Uterus (tissue), 4 donors: Measurements from ENCODE around the gene POLK. TPM values are rescaled to one million over a fixed set of nuclear protein-coding genes. Genes with fewer than 3 reads are reported as not detected.
"Not testable (repeated sequence)": the region's sequence is repeated elsewhere in the genome, so short reads cannot be mapped to it uniquely, and the experiment has no call there.

Experiments
- DNase-seq, 2 donors: peaks; one replicate each; pipeline ENCODE4 v3.0.0-alpha.2; 2019 to 2020
- H3K27ac ChIP-seq, 2 donors: fragments of 200-600 bp; sonication (generic); 1 replicate in 1 of 2; 2 replicates in 1 of 2; pipeline ENCODE4 v1.5.1; 2016 to 2018
- H3K27me3 ChIP-seq, 2 donors: fragments of 200-600 bp; sonication (generic); one replicate each; pipeline ENCODE4 v1.5.1; 2018 to 2019; ENCODE audit warnings: control low read depth in 1 of 2
- H3K36me3 ChIP-seq, 2 donors: fragments of 200-600 bp; sonication (generic); one replicate each; pipeline ENCODE4 v1.5.1; 2019; ENCODE audit warnings: control low read depth in 1 of 2
- H3K4me1 ChIP-seq, 2 donors: fragments of 200-600 bp; sonication (generic); one replicate each; pipeline ENCODE4 v1.5.1; 2018 to 2019; ENCODE audit warnings: control low read depth in 1 of 2
- H3K4me3 ChIP-seq, 2 donors: fragments of 200-600 bp; sonication (generic); 1 replicate in 1 of 2; 2 replicates in 1 of 2; pipeline ENCODE4 v1.5.1; 2018 to 2019; ENCODE audit warnings: mild to moderate bottlenecking in 1 of 2
- H3K9me3 ChIP-seq, 2 donors: fragments of 200-600 bp; sonication (generic); one replicate each; pipeline ENCODE4 v1.5.1; 2019; ENCODE audit warnings: control low read depth in 1 of 2
- POLR2A ChIP-seq, 2 donors: fragments of 450-650 bp; IDR thresholded peaks; one replicate each; pipeline ENCODE4 v1.6.1; 2016; ENCODE audit warnings: antibody characterized with exemption in 2 of 2, mild to moderate bottlenecking in 1 of 2, moderate library complexity in 1 of 2
- intact Hi-C: fragments of 100-400 bp; cut with DNase I; formaldehyde crosslinking; loops from one replicate; pipeline ENCODE4 v1.15.1; 2023; ENCODE audit warnings: low total_unique reads
- total RNA-seq, 4 donors: library from RNA; depleted of rRNA in 3 of 4; stranded (reverse); fragments of >200 nt in 3 of 4; gene quantifications; one replicate each; pipeline versions ENCODE4 v1.1.0 to v1.2.4, GENCODE V29; 2014 to 2023
- TF ChIP-seq, protein P1 (sequence below), 4 experiments: fragments of 200-600 bp in 2 of 4; fragments of 450-650 bp in 2 of 4; sonication (generic) in 2 of 4; IDR thresholded peaks; one replicate each; pipeline ENCODE4 v1.5.1; 2016 to 2019; ENCODE audit warnings: antibody characterized with exemption in 4 of 4, mild to moderate bottlenecking in 2 of 4, moderate library complexity in 1 of 4
- donor health status: DM: yes; HTN: yes; CAD: no.

Gene POLK
- total RNA-seq, 4 donors from 2014 or later, result 27.9 to 81.6 (median 58.2) TPM

DNA sequence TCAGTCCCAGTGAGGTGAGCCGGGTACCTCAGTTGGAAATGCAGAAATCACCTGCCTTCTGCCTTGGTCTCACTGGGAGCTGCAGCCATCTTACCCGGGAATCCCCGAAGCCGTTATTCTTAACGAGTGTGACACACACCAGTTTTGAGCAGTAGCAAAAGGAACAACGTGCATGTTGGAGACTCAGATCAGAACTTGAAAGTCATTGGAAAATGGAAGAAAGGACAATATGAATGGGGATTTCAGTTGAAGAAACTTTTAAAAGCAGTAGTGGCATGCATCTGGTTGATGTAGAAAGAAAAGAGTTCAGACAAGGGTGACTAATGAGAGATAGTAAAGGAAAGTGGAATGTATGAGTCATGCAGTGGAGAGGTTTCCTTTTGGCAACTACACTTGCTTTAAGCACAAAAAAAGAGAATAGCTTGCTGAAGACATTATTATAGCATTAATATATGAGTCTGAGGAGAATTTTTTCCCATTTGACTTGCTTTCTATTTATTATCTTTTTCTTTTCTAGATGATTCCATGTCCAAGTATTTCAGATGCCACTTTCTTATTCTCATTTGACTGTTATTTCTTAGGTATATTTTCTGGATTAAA, 55.1 kb downstream of the POLK start:
- peaks cover 0 to 8% of the 10 kb centered on the region in 2 donors for H3K4me1 ChIP-seq
- peaks cover 0 to 7% of the 10 kb centered on the region in 2 donors for H3K9me3 ChIP-seq
- H3K36me3 ChIP-seq, result no peaks in the 10 kb centered on the region
- peak overlapping the region; percentile 70 to 72 for H3K27ac ChIP-seq
- DNase-seq, result no peak
- no peaks in the 10 kb centered on the region for H3K27me3 ChIP-seq
- intact Hi-C loops, result no loop called here
- H3K4me3 ChIP-seq, result no peak overlapping the region
- no peak for TF ChIP-seq POLR2A (IDR thresholded peaks at IDR 0.05)
- TF ChIP-seq, protein P1, sequence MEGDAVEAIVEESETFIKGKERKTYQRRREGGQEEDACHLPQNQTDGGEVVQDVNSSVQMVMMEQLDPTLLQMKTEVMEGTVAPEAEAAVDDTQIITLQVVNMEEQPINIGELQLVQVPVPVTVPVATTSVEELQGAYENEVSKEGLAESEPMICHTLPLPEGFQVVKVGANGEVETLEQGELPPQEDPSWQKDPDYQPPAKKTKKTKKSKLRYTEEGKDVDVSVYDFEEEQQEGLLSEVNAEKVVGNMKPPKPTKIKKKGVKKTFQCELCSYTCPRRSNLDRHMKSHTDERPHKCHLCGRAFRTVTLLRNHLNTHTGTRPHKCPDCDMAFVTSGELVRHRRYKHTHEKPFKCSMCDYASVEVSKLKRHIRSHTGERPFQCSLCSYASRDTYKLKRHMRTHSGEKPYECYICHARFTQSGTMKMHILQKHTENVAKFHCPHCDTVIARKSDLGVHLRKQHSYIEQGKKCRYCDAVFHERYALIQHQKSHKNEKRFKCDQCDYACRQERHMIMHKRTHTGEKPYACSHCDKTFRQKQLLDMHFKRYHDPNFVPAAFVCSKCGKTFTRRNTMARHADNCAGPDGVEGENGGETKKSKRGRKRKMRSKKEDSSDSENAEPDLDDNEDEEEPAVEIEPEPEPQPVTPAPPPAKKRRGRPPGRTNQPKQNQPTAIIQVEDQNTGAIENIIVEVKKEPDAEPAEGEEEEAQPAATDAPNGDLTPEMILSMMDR (IDR thresholded peaks at IDR 0.05), result no peak

DNA sequence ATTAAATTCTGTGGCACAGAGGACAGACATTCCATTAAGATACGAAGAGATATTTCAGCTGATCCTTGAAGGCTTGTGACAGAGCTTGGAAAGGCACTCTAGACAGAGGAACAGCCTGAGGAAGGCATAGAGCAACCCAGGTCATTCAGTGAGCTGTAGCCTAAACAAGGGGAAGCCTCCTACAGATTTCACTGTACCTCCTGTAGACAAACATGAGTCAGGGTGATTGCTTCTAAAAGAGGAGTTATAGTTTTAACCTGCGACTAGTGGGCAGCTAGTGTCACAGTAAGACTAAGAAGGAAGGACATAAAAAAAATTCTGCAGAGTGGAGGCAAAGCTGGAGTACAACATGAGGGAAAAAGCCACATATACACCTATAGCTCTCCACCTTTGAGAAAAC, 56.0 kb downstream of the POLK start:
- DNase-seq, result no peak
- peaks cover 0 to 7% of the 10 kb centered on the region in 2 donors for H3K9me3 ChIP-seq
- no peaks in the 10 kb centered on the region for H3K27me3 ChIP-seq
- no peaks in the 10 kb centered on the region for H3K36me3 ChIP-seq
- TF ChIP-seq, protein P1 (IDR thresholded peaks at IDR 0.05), result no peak
- TF ChIP-seq POLR2A (IDR thresholded peaks at IDR 0.05), result no peak
- peaks cover 0 to 8% of the 10 kb centered on the region in 2 donors for H3K4me1 ChIP-seq
- intact Hi-C loops, result no loop called here
- no peak overlapping the region for H3K4me3 ChIP-seq
- peak overlapping the region; percentile 16 to 72 for H3K27ac ChIP-seq

DNA sequence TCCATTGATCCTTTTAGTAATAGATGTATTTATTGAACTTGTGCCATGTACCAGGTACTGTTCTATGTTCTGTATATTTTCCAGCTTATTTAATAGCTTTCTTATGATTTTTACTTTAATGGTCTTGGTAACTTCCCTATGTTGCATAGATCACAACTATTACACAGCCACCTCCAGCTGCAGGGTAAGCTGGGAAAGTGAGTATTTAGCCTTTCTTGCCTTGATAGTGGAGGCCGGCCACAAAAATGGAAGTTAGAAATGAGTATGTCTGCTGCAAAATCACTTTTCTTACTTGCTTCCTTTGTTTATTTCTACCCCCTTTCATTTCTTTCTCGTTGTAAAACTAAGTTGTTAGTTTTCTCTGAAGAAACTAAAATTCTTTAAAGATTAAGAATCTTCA, 56.5 kb downstream of the POLK start:
- Histone ChIP-seq H3K27ac (peak overlapping the region in 1 of 2 donors; percentile 72), H3K27me3 (no peaks in the 10 kb centered on the region), H3K4me1 (peaks cover 0 to 8% of the 10 kb centered on the region in 2 donors), H3K36me3 (no peaks in the 10 kb centered on the region), H3K4me3 (no peak overlapping the region), H3K9me3 (peaks cover 0 to 6% of the 10 kb centered on the region in 2 donors)
- TF ChIP-seq, protein P1 (IDR thresholded peaks at IDR 0.05), result no peak
- TF ChIP-seq POLR2A (IDR thresholded peaks at IDR 0.05), result no peak
- DNase-seq, result no peak
- intact Hi-C loops, result no loop called here

DNA sequence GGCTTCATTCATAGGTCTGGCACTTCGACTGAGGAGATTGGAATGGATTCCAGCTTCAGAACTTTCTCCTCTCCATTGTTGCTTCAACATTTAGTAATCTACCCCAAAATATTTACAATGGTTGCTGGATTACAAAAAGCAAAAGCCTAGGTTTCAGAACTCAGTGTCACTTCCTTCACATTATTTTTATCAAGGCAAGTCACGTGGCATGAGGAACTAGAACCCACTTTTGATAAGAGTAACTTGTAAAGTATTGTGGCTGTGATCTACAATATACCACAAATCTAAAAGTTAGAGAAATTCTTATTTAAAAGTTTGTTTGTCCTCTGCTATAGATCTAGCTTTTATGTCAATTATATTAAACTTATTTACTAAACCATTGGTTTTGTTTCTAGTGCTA, 59.9 kb downstream of the POLK start:
- H3K27me3 ChIP-seq, result no peaks in the 10 kb centered on the region
- no peaks in the 10 kb centered on the region for H3K36me3 ChIP-seq
- no peak for DNase-seq
- TF ChIP-seq, protein P1 (IDR thresholded peaks at IDR 0.05), result no peak
- no peak for TF ChIP-seq POLR2A (IDR thresholded peaks at IDR 0.05)
- no peaks in the 10 kb centered on the region for H3K9me3 ChIP-seq
- H3K4me3 ChIP-seq, result no peak overlapping the region
- H3K27ac ChIP-seq, result no peak overlapping the region
- H3K4me1 ChIP-seq, result peaks cover 0 to 6% of the 10 kb centered on the region in 2 donors
- intact Hi-C loops, result no loop called here

DNA sequence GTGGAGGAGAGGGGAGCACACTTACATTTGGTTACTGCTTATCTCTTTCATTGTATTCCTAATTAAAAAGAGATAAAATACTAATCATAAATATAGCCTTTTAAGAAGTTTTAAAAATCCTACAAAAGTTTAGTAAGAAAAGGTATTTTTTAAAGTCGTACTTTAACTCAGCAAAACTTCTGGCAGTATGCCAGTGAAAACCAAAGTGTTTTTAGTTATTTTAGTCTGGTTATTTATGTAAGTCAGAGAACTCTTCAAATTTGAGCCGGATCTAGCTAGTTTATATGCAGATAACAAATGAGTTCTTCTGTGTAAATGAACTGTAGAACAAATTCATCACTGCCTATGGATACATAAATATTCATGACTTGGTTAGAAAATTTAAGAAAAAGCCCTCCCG, 63.1 kb downstream of the POLK start:
- Histone ChIP-seq H3K9me3 (no peaks in the 10 kb centered on the region), H3K27ac (peak overlapping the region in 1 of 2 donors; percentile 4), H3K27me3 (no peaks in the 10 kb centered on the region), H3K36me3 (no peaks in the 10 kb centered on the region), H3K4me1 (no peaks in the 10 kb centered on the region), H3K4me3 (no peak overlapping the region)
- TF ChIP-seq, protein P1 (IDR thresholded peaks at IDR 0.05), result no peak
- TF ChIP-seq POLR2A (IDR thresholded peaks at IDR 0.05), result no peak
- no peak for DNase-seq
- intact Hi-C loops, result no loop called here

DNA sequence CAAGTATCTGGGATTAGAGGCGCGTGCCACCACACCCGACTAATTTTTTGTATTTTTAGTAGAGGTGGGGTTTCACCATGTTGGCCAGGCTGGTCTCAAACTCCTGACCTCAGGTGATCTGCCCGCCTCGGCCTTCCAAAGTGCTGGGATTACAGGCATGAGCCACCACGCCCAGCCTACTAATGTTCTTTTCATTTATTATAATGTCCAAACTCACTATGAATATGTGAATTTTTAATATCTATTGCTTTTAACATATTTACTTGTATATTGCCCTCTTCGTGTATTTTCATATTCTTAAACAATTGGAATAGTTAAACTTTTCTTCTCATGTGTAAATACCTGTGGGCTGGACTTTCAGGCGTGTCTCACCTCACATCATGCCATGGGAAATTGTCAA, 66.6 kb downstream of the POLK start:
- H3K27me3 ChIP-seq, H3K4me3 ChIP-seq, intact Hi-C loops, DNase-seq, H3K36me3 ChIP-seq, H3K27ac ChIP-seq, H3K4me1 ChIP-seq, H3K9me3 ChIP-seq: not testable (repeated sequence)
